Upper lobe of left lung (tissue), 6 donors: ENCODE measurements around the gene MMP24. TPM values are rescaled to one million over a fixed set of nuclear protein-coding genes. Genes with fewer than 3 reads are reported as not detected.

Experiments used
- ATAC-seq, 2 donors: fragments of 200-7000 bp; cut with Tn5 transposase; one replicate each; pipeline ENCODE4 v1.9.1; 2022; ENCODE audit warnings: mild to moderate bottlenecking in 2 of 2, moderate library complexity in 2 of 2; ENCODE audit not compliant: low FRiP score in 2 of 2
- DNase-seq, 2 donors: peaks; one replicate each; pipeline ENCODE4 v3.0.0-alpha.2; 2019 to 2020
- H3K27ac ChIP-seq, 4 donors: fragments of 200-600 bp; sonication (generic); one replicate each; pipeline ENCODE4 v1.5.1; 2016 to 2019
- H3K27me3 ChIP-seq, 4 donors: fragments of 200-600 bp; sonication (generic); one replicate each; pipeline ENCODE4 v1.5.1; 2017 to 2019
- H3K36me3 ChIP-seq, 4 donors: fragments of 200-600 bp; sonication (generic); one replicate each; pipeline ENCODE4 v1.5.1; 2016 to 2019
- H3K4me1 ChIP-seq, 4 donors: fragments of 200-600 bp; sonication (generic); one replicate each; pipeline ENCODE4 v1.5.1; 2018 to 2019
- H3K4me3 ChIP-seq, 4 donors: fragments of 200-600 bp; sonication (generic); one replicate each; pipeline ENCODE4 v1.5.1; 2017 to 2019; ENCODE audit warnings: mild to moderate bottlenecking in 2 of 4, moderate library complexity in 1 of 4
- H3K9me3 ChIP-seq, 4 donors: fragments of 200-600 bp; sonication (generic); one replicate each; pipeline ENCODE4 v1.5.1; 2018 to 2019
- CTCF ChIP-seq, 6 experiments: fragments of 450-650 bp in 4 of 6; fragments of 200-600 bp in 2 of 6; sonication (generic) in 2 of 6; IDR thresholded peaks; one replicate each; pipeline ENCODE4 v1.5.1; 2016 to 2019; ENCODE audit warnings: antibody characterized with exemption in 6 of 6
- EP300 ChIP-seq, 4 donors: sonication (generic); formaldehyde crosslinking; IDR thresholded peaks; one replicate each; pipeline ENCODE4 v1.5.1; 2017; ENCODE audit warnings: antibody characterized with exemption in 4 of 4, control low read depth in 2 of 4
- POLR2A ChIP-seq, 4 donors: fragments of 450-650 bp; IDR thresholded peaks; one replicate each; pipeline ENCODE4 v1.5.1; 2016 to 2017; ENCODE audit warnings: antibody characterized with exemption in 4 of 4, mild to moderate bottlenecking in 2 of 4
- POLR2AphosphoS5 ChIP-seq, 2 donors: sonication (generic); formaldehyde crosslinking; IDR thresholded peaks; one replicate each; pipeline ENCODE4 v1.5.1; 2017; ENCODE audit warnings: antibody characterized with exemption in 2 of 2
- WGBS, 2 donors: methylation state at CpG; one replicate each; pipeline ENCODE4 v1.1.5; 2017 to 2018; 5-methylcytosine and 5-hydroxymethylcytosine counted together
- total RNA-seq, 6 donors: library from RNA; depleted of rRNA in 4 of 6; stranded (reverse); fragments of >200 nt in 4 of 6; gene quantifications; one replicate each; pipeline versions ENCODE4 v1.1.0 to v1.2.1, GENCODE V29; 2016 to 2021
- donor health status: DM: no; HTN: no; CAD: no; lungs with moderate emphysema.
- donor health status: DM: no; HTN: yes; CAD: no; lungs with severe emphysema.

MMP24 gene
- total RNA-seq, 6 donors from 2014 or later: 7.3 to 25.4 (median 15.6) TPM

- no peak for ATAC-seq
- no peak for DNase-seq
- peaks cover 10 to 20% (median 13%) of the 10 kb centered on the region in 4 donors for H3K4me1 ChIP-seq
- 23 to 33% methylated on average over 9 of the region's 9 CpGs for WGBS, 2 donors
- TF ChIP-seq EP300 (IDR thresholded peaks at IDR 0.05): no peak
- TF ChIP-seq POLR2A (IDR thresholded peaks at IDR 0.05): no peak
- no peak for TF ChIP-seq POLR2AphosphoS5 (IDR thresholded peaks at IDR 0.05)
- TF ChIP-seq CTCF (IDR thresholded peaks at IDR 0.05): no peak
- H3K36me3 ChIP-seq: no peaks in the 10 kb centered on the region
- peaks cover 0 to 3% (median 0%) of the 10 kb centered on the region in 4 donors for H3K27me3 ChIP-seq
- H3K27ac ChIP-seq: no peak overlapping the region
- H3K9me3 ChIP-seq: no peaks in the 10 kb centered on the region
- H3K4me3 ChIP-seq: peak overlapping the region in 1 of 4 donors; percentile 44
These were observed 968 bp upstream of the MMP24 start for GRCh38 chr20:35225319-35226125.

- peak; percentile 28 to 93 for DNase-seq
- Histone ChIP-seq H3K36me3 (no peaks in the 10 kb centered on the region), H3K27ac (no peak overlapping the region), H3K27me3 (peaks cover 0 to 3% (median 0%) of the 10 kb centered on the region in 4 donors), H3K9me3 (no peaks in the 10 kb centered on the region), H3K4me3 (peak overlapping the region in 3 of 4 donors; percentile 33 to 44 (median 39)), H3K4me1 (peaks cover 10 to 20% (median 13%) of the 10 kb centered on the region in 4 donors)
- no peak for TF ChIP-seq CTCF (IDR thresholded peaks at IDR 0.05)
- WGBS, 2 donors: 27 to 31% methylated on average over 17 to 19 of the region's 74 CpGs
- ATAC-seq: peak; percentile 84 to 91
These were observed 593 bp downstream of the MMP24 start for GRCh38 chr20:35226884-35227681.

- H3K4me3 ChIP-seq: no peak overlapping the region
- TF ChIP-seq CTCF (IDR thresholded peaks at IDR 0.05) (no peak), EP300 (IDR thresholded peaks at IDR 0.05) (no peak), POLR2AphosphoS5 (IDR thresholded peaks at IDR 0.05) (no peak), POLR2A (IDR thresholded peaks at IDR 0.05) (no peak)
- DNase-seq (peak in 1 of 2 donors; percentile 28), ATAC-seq (no peak)
- H3K27ac ChIP-seq: no peak overlapping the region
- H3K9me3 ChIP-seq: no peaks in the 10 kb centered on the region
- peaks cover 0 to under 1% (median under 1%) of the 10 kb centered on the region in 4 donors for H3K4me1 ChIP-seq
- peaks cover 0 to 10% (median 1%) of the 10 kb centered on the region in 4 donors for H3K36me3 ChIP-seq
- H3K27me3 ChIP-seq: peaks cover 0 to 2% (median 0%) of the 10 kb centered on the region in 4 donors
- WGBS, 2 donors: 72 to 93% methylated on average over 2 of the region's 2 CpGs
These were observed 6.1 kb downstream of the MMP24 start for GRCh38 chr20:35232575-35232974.

GRCh38 chr20:35235881-35236280 is 9.4 kb downstream of the MMP24 start:
- Histone ChIP-seq H3K27me3 (no peaks in the 10 kb centered on the region), H3K27ac (peak overlapping the region in 2 of 4 donors; percentile 9 to 12), H3K4me1 (no peaks in the 10 kb centered on the region), H3K9me3 (no peaks in the 10 kb centered on the region), H3K36me3 (peaks cover 0 to 10% (median 1%) of the 10 kb centered on the region in 4 donors), H3K4me3 (no peak overlapping the region)
- WGBS, 2 donors: 70 to 84% methylated on average over 5 to 6 of the region's 6 CpGs
- DNase-seq: peak in 1 of 2 donors; percentile 71
- peak in 1 of 4 donors; percentile 74 for TF ChIP-seq EP300 (IDR thresholded peaks at IDR 0.05)
- no peak for TF ChIP-seq CTCF (IDR thresholded peaks at IDR 0.05)
- no peak for TF ChIP-seq POLR2A (IDR thresholded peaks at IDR 0.05)
- peak; percentile 28 to 32 for TF ChIP-seq POLR2AphosphoS5 (IDR thresholded peaks at IDR 0.05)
- peak; percentile 28 to 60 for ATAC-seq
